ENCODE results near the gene PIK3R1. TPM values are rescaled to one million over a fixed set of nuclear protein-coding genes. Genes with fewer than 3 reads are reported as not detected.

The PIK3R1 gene
- total RNA-seq, 2 donors from 2014 or later: 71.6 to 81.2 TPM

DNA sequence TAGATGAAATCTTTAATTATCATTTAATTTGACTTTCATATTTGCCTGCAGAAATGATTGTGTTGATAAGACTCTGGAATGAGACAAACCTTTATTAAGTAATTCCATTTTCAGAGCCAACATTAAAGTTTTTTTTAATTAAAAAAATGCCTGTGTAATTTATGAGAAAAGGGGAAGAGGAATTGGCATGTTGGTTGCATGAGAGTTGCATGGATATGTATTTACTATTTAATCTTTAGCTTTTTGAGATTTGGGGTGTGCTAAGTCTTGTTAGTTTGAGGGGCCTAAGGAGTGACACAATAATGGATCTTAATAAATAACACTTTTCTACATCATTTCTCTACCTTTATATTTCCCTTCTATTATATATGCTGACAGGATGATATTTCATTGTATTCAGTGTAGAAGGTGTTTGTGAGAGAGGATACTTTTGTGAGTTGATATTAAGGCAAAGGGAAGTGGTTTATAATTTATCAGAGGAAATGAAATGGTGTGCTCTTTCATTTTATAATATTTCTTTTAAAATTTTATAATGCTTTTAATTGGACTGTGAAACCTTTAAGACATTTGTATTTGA, 54.9 kb downstream of the PIK3R1 start:
- intact Hi-C loops (cut with DNase I): loop anchor here (10.0 kb wide), 1 partner anchor 1106 kb away; no protein-coding TSS in a partner anchor
- TF ChIP-seq POLR2A (IDR thresholded peaks at IDR 0.05): no peak
- TF ChIP-seq POLR2AphosphoS5 (IDR thresholded peaks at IDR 0.05): no peak
- TF ChIP-seq, protein P1, sequence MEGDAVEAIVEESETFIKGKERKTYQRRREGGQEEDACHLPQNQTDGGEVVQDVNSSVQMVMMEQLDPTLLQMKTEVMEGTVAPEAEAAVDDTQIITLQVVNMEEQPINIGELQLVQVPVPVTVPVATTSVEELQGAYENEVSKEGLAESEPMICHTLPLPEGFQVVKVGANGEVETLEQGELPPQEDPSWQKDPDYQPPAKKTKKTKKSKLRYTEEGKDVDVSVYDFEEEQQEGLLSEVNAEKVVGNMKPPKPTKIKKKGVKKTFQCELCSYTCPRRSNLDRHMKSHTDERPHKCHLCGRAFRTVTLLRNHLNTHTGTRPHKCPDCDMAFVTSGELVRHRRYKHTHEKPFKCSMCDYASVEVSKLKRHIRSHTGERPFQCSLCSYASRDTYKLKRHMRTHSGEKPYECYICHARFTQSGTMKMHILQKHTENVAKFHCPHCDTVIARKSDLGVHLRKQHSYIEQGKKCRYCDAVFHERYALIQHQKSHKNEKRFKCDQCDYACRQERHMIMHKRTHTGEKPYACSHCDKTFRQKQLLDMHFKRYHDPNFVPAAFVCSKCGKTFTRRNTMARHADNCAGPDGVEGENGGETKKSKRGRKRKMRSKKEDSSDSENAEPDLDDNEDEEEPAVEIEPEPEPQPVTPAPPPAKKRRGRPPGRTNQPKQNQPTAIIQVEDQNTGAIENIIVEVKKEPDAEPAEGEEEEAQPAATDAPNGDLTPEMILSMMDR (IDR thresholded peaks at IDR 0.05): no peak
- Histone ChIP-seq H3K27ac (no peak overlapping the region), H3K4me1 (replicated peaks) (peaks cover 10% of the 10 kb centered on the region), H3K36me3 (no peaks in the 10 kb centered on the region), H3K4me3 (no peak overlapping the region), H3K27me3 (replicated peaks; ENCODE audit: insufficient read depth) (no peaks in the 10 kb centered on the region), H3K9me3 (no peaks in the 10 kb centered on the region)
- no peak for DNase-seq (ENCODE audit: low spot score)

DNA sequence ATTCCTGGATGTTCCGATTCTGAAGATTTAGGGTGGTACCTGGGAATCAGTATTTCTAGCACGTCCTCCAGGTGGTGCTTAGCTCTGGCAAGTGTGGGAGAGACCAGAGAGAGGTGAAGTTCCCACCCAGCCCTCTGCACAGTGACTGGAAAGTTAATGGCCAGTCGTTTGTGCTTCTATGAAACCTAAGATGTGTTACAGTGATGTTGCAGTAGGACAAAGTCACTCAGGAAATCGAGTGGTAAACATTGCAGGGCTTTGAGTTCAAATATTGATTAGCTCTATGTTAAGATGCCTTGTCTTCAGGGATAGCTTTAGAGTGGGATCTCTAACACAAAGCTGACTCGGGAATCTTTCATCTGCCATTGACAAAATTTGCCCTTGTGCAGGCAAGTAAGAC, 55.6 kb downstream of the PIK3R1 start:
- Histone ChIP-seq H3K27ac (no peak overlapping the region), H3K36me3 (no peaks in the 10 kb centered on the region), H3K9me3 (no peaks in the 10 kb centered on the region), H3K4me3 (no peak overlapping the region), H3K4me1 (replicated peaks) (peaks cover 7% of the 10 kb centered on the region), H3K27me3 (replicated peaks; ENCODE audit: insufficient read depth) (no peaks in the 10 kb centered on the region)
- TF ChIP-seq, protein P1 (IDR thresholded peaks at IDR 0.05): no peak
- no peak for TF ChIP-seq POLR2AphosphoS5 (IDR thresholded peaks at IDR 0.05)
- TF ChIP-seq POLR2A (IDR thresholded peaks at IDR 0.05): no peak
- DNase-seq (ENCODE audit: low spot score): no peak
- intact Hi-C loops (cut with DNase I): loop anchor here (10.0 kb wide), 1 partner anchor 1106 kb away; no protein-coding TSS in a partner anchor
- 60% methylated on average over 5 of the region's 5 CpGs for WGBS

DNA sequence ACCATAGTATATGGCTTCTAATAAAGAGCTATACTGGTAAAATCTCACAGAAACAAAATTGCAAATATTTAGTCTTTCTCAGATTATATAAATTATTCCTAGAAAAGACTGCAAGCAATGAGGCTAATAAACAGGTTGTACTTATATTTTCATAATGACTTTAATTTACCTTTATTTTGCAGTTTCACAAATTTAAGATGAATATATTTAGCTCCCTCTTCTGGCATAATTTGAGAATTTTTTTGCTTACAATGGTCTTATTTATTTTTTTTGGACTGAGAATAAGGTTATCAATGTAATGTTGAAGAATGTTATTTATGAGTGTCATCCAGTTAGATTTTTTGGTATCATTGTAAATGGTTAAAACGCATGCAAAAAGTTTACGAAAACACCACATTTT, 56.7 kb downstream of the PIK3R1 start:
- Histone ChIP-seq H3K36me3 (no peaks in the 10 kb centered on the region), H3K27ac (no peak overlapping the region), H3K9me3 (no peaks in the 10 kb centered on the region), H3K27me3 (replicated peaks; ENCODE audit: insufficient read depth) (no peaks in the 10 kb centered on the region), H3K4me1 (replicated peaks) (no peaks in the 10 kb centered on the region), H3K4me3 (no peak overlapping the region)
- TF ChIP-seq POLR2AphosphoS5 (IDR thresholded peaks at IDR 0.05): no peak
- TF ChIP-seq, protein P1 (IDR thresholded peaks at IDR 0.05): peak in 2 of 4 experiments; percentile 37 to 42
- TF ChIP-seq POLR2A (IDR thresholded peaks at IDR 0.05): no peak
- intact Hi-C loops (cut with DNase I): loop anchor here (10.0 kb wide), 1 partner anchor 1107 kb away; no protein-coding TSS in a partner anchor
- DNase-seq (ENCODE audit: low spot score): no peak
- WGBS: 67% methylated on average over 2 of the region's 2 CpGs

DNA sequence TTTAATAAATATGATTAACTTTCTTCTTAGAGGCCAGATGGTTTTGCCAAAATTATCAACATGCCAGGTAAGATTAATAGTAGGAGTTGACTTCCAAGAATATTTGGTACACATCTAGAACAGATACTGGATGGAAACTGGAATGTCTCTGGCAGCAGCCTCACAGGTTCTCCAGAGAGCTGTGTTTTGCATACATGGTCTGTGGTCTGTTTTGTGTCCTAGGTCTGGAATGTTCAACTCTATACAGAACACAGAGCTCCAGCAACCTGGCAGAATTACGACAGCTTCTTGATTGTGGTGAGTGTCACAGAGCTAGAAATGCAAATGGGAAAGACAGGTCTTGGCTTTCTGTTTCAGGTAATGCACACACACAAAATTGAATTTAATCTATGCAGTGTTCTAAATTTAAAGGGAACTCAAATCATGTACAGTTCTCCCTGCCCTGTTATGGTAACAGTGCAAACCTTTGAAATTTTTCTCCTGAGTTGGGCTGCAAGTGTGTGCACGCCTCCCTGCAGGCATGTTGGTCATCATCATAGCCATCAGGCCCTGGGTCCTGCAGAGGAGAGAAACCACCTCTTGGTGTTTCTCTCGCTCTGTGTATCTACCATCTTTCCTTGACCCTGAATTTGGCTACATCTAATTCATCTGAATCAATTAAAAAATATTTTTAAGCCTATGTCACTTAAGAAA, 58.3 kb downstream of the PIK3R1 start:
- intact Hi-C loops (cut with DNase I): loop anchor here (10.0 kb wide), 1 partner anchor 1109 kb away; no protein-coding TSS in a partner anchor
- Histone ChIP-seq H3K4me3 (no peak overlapping the region), H3K27ac (no peak overlapping the region), H3K9me3 (no peaks in the 10 kb centered on the region), H3K4me1 (replicated peaks) (no peaks in the 10 kb centered on the region), H3K36me3 (no peaks in the 10 kb centered on the region), H3K27me3 (replicated peaks; ENCODE audit: insufficient read depth) (no peaks in the 10 kb centered on the region)
- WGBS: 49% methylated on average over 3 of the region's 3 CpGs
- TF ChIP-seq POLR2AphosphoS5 (IDR thresholded peaks at IDR 0.05) (no peak), POLR2A (IDR thresholded peaks at IDR 0.05) (no peak)
- TF ChIP-seq, protein P1 (IDR thresholded peaks at IDR 0.05): no peak
- no peak for DNase-seq (ENCODE audit: low spot score)

All from prostate gland (tissue), 2 donors.